GM20431 (cell line): ENCODE results near the gene AUTS2.
"Not testable (repeated sequence)": the region's sequence is repeated elsewhere in the genome, so short reads cannot be mapped to it uniquely, and the experiment has no call there.

Experiments used
- in situ Hi-C: fragments of 300-500 bp; cut with MseI, MboI; formaldehyde crosslinking; loops from one replicate; pipeline ENCODE4 v1.15.0; 2020; ENCODE audit warnings: low sequenced_read_pairs; ENCODE audit not compliant: unreplicated experiment

The AUTS2 gene

DNA sequence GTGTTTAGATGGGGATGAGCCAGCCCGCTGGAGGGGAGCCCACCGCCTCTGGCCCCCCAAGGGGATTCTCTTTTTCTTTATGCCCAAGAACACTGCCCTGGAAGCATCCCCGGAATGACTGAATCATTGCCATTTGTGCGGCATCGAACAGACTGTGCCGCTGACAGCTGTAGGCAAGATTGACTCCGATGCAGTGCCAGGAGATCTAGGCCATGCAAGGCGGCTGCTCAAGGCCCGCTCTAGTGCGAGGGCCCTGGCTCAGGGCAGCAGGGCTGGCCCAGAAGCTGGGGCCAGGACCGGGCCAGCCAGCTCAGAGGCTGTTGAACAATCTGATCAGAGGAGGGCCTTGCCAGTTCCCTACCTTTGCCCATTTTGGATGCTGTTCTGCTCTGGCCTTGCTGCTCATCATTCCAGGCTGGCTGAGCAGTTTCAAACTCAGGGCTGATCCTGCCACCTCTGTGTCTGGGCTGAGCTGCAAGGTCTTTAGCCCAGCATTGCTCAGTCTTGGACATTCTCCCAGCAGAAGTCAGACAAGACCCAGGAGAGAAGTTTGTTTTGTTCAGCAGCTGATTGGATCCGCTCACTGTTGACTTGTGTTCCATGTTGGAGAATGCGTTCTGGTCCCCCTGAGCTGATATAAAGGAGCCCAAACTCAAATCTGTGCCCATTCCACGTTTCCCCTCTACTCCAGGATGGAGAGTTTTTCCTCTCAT, 1048.4 kb downstream of the AUTS2 start:
- in situ Hi-C loops, result no loop called here

DNA sequence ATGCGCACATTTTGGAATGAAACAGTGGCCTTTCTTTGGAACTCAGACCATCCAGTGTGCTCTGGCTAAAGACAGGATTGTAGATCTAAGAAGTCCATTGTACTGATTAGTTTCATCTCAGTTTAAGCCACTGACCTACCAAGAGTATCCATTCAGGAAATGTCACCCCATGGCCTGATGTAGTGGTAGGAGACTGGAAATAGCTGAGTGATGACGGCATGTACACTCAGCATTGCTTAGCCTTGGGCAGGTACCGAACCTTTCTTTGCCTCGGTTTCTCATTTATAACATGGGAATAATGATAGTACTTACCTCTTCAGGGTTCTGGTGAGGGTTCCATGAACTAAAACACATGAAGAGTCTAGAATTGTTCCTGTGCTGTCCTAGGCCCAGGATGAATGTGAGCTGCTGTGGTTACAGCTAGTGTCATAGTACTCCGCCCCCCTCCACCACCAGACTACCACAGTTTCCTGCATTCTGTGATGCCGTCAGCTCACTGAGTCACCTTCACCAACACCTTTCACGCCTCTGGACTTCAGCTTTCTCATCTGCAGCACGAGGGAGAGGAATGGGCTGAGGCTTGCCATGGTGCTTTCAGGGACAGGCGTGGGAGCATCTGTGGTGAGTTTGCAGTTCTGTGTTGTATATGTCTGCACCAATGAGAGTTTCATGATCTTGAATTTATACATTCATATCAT, 1049.7 kb downstream of the AUTS2 start:
- in situ Hi-C loops, result no loop called here

DNA sequence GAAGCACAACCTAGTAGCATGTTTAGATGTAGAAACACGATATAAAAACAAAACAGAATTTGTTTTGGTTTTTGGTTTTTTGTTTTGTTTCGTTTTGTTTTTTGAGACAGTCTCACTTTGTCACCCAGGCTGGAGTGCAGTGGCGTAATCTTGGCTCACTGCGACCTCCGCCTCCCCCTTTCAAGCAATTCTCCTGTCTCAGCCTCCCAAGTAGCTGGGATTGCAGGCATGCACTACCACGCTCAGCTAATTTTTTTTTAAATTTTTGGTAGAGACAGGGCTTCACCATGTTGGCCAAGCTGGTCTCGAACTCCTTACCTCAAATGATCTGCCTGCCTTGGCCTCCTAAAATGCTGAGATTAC, 1050.2 kb downstream of the AUTS2 start:
- in situ Hi-C loops, result not testable (repeated sequence)

DNA sequence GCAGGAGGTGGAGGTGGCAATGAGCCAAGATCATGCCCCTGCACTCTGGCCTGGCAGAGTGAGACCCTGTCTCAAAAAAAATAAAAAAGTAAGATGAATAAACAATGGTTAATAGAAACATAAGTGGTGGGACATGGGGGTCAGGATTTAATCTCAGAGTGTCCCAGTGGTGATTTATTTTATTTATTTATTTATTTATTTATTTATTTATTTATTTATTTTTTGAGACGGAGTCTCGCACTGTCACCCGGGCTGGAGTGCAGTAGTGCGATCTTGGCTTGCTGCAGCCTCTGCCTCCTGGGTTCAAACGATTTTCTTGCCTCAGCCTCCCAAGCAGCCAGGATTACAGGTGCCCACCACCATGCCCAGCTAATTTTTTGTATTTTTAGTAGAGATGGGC, 1051.0 kb downstream of the AUTS2 start:
- in situ Hi-C loops, result no loop called here

DNA sequence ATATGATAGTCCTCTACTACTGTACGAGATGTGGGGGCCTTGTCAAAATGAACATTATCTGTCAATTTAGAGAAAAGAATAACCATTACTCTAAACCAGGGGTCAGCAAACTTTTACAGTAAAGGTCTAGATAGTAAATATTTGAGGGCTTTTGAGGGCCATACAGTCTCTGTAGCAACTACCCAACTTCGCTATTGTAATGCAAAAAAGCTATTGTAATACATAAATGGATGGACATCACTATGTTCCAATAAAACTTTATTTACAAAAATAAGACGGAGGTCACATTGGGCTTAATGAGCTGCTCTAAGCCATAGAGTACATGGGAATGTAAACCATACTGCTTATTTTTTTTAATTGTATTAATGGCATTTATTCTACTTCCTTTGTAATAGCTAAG, 1055.9 kb downstream of the AUTS2 start:
- in situ Hi-C loops, result no loop called here

DNA sequence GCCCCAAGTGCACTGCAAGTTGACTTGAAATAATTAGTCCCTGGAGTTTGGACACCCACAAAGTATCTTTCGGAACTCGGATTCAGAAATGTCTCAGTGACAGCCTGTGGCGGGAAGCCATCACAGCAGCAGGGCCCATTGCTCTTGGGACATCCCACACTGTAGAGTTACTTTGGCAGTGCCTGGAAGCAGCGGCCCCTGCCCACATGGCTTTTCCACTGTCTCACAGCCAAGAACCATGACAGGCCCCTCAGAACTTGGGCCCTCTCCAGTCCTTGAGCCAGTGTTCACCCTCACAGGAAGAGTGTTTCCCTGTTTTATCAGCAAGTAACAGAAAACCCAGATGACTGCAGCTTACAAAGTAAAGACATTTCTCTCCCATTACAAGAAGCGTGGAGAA, 1056.7 kb downstream of the AUTS2 start:
- in situ Hi-C loops, result no loop called here

DNA sequence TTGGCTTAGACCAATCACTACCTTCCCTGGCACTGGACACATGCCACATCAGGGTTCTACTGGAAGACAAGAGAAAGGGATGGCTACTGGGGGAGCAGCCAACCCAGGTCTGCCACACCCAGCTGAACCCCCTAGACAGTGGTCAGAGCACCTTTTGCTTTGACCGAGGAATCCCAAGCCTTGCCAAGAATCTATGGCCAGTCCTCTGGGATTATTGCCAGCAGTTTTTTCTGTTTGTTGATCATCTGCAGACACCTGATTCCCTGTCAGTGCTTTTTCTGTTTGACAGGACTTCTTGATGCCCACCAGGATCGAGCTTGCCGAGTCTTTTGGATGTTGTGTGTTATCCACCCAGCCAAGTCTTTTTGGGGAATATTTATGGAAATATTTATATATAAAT, 1057.4 kb downstream of the AUTS2 start:
- in situ Hi-C loops, result no loop called here

DNA sequence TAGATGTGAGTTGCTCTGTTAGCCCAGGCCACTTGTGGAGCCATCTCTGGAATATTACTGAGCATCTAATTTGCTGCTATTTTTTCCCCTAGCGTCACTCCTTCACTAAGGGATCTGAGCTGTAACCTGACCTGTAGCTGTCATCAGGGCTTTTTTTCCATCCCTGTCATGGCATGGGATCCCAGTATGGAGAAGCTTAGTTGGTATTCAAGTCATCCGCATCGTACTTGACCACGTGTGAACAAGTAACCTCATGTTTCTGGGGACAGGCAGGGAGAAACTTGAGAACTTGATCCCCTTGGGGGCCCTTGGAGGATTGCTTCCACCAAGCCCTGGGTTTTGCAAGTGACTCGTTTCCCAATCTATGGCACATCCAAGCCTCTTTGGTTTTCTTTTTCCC, 1059.3 kb downstream of the AUTS2 start:
- in situ Hi-C loops, result no loop called here

DNA sequence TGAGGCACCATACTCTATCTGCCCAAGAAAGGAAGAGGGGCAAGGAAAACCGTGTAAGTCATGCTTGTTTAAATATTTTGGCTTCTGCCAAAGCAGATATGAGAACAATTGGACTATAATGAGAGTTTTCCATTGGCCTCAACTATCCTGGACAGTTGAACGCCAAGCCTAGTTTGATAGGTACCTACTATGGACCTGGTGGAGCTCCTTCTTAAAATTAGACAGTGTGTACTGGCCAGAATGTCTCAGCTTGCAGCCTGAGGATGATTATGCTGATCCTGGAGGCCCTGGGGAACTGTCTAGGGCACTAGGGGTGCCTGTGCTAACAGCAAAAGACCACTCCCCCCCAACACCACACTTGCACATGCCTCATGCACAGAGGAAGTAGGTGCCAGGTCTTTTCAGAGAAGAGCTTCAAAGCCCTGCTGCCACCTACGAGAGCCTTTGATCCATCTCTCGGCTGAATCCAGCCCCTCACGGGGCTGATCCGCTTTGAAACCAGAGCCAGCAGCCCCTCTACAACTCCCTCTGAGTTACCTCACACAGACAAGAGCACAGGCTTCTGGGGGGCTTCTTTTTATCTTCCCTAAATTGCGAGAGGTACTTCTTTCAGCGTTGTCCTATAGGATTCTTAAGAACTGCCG, 1059.8 kb downstream of the AUTS2 start:
- in situ Hi-C loops, result no loop called here

DNA sequence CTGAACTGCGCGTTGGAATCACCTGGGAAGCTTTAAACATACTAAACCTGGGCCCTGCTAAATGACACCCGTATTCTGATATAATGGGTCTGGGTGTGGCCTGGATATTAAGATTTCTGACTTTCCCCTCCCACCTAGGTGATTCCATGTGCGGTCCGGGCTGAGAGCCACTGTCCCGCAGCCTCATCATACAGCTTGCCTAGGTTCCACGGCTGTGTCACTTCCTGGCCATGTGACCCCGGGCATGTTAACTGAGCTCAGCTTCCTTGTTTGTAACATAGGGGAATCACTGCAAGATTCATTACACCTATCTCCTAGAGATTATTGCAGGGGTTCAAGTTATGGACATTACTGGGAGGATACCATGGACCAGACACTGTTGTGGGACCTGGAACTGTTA, 1061.0 kb downstream of the AUTS2 start:
- in situ Hi-C loops, result no loop called here

DNA sequence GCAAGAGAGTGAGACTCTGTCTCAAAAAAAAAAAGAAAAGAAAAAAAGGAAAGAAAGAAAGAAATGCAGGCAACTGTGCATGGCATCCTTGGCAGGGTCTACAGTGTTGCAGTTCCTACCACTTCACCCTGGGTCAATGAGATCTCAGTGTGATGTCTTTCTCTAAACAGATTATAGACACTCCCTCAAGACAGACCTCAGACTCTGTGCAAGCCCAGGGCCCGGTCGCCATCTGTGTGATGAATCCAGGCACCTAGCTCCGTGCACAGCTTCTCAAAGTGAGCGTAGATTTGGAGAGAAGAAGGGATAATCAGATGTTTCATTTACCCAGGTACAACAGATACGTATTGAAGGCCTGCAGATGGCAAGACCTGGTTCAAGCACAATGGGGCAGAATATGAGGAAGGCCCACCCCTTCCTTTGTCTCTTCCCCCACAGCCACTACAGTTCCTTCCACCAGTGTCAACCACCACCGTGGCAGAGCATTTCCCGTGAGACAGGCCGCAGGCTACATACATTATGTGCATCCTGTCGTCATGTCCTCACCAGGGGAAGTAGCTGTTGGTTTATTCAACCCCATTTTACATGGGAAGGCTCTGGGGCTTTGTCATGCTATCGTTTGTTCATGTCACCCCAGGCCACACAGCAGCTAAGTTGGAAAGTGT, 1062.0 kb downstream of the AUTS2 start:
- in situ Hi-C loops, result no loop called here

DNA sequence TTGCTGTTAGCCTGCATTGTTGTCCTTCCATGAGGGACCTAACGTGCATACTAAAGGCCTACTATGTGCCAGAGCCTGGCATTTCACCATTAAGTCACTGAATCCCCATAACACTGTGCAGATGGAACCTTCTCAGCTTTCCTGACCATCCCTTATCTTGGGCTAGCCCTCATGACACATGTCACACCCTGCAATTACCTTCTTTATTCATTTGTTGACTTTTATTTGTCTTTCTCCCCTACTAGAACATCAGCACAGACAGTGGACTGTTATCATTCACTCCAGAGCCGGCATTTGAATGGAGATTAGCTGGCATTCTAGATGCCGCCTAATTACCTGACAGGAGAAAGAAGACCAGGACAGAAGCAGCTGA, 1062.5 kb downstream of the AUTS2 start:
- in situ Hi-C loops, result no loop called here

DNA sequence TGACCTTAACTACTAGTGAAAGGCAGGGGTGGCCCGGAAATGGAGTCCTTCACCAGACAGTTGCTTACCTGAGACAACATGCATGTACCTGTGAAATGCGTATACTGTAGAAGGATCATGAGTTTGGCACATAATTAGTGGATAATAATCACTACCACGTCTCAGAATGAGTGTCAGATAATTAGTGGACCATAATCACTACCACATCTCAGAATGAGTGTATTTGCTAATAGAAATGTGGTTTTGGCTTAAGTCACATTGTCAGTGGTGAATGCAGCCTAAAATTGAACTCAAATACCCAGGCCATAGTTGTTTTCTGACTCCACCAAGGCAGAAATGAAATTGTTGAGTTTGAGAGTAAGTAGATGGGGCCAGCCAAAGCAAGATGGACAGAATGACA, 1065.4 kb downstream of the AUTS2 start:
- in situ Hi-C loops, result no loop called here

DNA sequence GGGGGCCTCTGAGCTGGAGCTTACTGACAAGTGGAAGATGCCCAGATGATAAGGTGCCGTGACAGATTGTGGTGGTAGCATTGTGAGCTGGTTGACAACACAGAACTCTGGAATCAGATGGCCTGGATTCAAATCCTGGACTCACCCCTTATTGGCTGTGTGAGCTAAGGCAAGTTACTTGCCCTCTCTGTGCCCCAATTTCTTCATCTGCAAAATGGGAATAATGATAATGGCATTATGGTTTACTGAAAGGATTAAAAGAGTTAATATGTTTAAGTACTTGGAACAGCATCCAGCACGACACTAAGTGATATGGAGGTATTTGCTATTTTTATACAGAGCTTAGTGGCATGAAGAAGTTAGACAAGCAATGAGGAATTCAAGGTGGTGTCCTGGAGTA, 1067.7 kb downstream of the AUTS2 start:
- in situ Hi-C loops, result no loop called here

DNA sequence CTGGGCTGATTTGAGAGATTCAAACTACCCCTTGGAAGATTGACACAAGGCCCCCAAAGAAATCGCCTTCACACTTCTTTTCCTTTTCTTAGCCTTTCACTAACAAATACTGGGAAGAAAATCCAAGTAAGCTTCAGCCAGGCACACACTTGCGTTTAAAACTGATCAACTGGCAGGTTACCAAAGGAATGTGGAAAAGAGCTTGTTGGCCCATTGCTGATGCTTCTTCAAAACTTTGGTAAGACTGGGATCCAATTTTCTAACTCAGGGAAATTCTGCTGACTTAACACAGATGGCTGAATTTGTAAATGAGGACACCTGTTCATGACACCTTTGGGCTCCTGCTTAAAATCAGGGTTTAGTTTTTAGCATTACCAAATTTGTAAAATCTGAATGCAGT, 1069.1 kb downstream of the AUTS2 start:
- in situ Hi-C loops, result no loop called here

DNA sequence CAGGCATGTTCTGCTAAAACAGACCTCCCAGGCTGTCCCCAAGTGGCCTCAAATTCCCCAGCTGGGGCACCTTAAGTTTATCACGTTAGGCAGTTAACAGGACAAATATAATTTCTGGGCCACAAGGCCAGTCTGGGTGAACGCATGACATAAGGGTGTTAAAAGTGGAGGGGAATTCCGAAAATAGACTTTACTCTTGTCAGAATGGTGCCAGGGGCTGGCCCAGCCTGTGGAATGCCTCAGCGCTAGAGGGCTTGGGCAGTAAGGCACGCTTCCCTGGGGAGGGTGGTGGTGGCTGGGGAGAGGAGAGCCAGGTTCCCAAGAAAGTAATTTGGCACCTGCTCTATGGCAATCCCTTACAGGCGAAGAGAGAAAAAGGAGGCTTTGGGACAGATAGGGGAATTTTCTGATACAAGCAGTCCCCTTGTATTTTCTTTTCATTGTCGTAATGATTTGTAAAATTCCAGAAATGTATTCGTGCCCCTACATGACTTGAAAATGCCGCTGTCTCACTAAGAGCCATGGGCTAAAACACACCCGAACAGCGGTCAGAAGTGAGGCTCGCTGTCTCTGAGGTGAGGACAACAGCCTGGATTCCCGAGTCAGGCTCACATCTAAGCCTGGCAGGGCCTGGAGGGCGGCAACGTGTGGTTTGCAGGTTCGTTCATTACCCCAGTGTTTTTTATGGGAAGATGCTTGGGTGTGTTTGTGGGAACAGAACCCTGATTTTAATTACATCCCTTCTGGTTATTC, 1070.5 kb downstream of the AUTS2 start:
- in situ Hi-C loops, result no loop called here

DNA sequence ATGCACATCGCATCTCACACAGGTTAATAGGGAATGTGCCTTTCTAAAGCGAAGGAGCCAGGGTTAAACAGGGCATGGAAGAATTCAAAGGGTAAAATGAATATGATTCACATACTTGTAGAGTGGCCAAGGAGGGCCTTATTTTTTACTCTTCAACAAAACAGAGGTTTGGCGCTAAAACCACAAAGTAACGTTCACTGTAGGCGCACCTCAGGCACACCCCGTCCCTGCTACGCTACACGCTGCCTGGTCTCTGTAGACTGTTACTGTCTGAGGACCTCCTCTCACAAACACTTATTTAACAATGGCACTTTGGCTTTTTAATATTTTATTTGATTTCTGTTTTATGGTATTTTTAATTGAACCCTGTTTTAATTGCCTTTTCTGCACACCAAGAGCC, 1071.6 kb downstream of the AUTS2 start:
- in situ Hi-C loops, result loop anchor here (10.0 kb wide), 1 partner anchor 55 kb away; no protein-coding TSS in a partner anchor

DNA sequence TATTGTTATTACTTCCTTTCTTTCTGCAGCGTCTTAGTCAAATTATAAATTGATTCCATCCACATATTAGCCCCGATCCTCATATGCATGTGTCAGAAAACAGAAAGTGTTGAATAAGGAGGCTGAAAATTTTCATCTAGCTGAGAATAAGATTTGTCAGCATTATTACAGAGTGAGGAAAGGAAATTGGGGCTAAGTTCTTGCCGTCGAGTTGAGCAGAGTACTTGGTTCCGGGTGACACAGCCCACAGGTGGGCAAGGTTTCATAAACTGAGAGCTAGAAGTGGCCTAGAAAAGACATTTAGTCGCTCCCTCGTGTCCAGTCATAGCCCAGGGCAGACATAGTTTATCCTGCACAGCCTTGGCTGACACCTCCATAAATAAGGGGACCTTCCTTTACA, 1072.0 kb downstream of the AUTS2 start:
- in situ Hi-C loops, result loop anchor here (10.0 kb wide), 1 partner anchor 55 kb away; no protein-coding TSS in a partner anchor

DNA sequence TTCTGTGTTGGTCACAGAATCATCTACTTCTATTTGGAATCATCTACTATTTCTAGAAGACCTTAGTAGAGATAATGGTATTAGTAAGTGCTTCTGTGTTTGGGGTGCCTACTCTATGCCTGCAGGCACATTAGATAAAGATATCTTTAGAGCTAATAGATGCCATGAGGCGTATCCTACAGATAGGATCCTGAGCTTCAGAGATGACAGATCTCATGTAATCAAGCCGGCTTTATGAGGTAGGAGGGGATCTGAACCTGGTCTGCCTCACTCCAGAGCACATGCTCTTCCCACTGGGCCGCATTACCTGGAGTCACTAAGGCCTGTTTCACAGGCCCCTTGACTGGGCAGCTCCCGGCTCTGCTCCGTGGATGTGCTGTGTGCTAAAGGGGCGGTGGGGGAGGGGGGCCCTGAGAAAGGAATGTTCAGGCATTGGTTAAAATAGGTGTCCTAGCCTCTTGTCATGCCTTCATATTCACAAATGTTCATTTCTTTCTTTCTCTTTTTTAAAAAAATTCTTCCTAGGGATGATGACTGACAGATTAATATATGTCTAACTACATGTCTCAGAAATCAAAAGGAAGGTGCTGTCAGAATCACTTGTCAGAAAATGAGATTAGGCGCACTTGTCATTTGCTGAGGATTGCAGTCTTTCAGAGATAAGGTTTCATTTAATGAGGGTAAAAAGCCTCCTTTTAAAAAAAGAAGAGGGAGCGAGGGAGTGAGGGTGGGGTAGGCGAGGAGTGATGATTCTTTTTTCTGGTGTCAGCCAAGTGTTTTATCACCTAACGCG, 1075.7 kb downstream of the AUTS2 start:
- in situ Hi-C loops, result loop anchor here (10.0 kb wide), 1 partner anchor 59 kb away; no protein-coding TSS in a partner anchor
